ENCODE data around the gene MEIOSIN.

- no peak for TF ChIP-seq CTCF (conservative IDR thresholded peaks at IDR 0.05)
- TF ChIP-seq EZH2 (IDR thresholded peaks at IDR 0.05; ENCODE audit: low read depth) = no peak
Measured at GRCh38 chr19:45766869-45767346, 33.7 kb downstream of the MEIOSIN start.

All from PC-9 (cell line).